Measurements from ENCODE around the gene CLIC6. TPM values are rescaled to one million over a fixed set of nuclear protein-coding genes. Genes with fewer than 3 reads are reported as not detected.

The CLIC6 gene
- total RNA-seq, 1 experiment from 2014 or later: 0.24 TPM

DNA sequence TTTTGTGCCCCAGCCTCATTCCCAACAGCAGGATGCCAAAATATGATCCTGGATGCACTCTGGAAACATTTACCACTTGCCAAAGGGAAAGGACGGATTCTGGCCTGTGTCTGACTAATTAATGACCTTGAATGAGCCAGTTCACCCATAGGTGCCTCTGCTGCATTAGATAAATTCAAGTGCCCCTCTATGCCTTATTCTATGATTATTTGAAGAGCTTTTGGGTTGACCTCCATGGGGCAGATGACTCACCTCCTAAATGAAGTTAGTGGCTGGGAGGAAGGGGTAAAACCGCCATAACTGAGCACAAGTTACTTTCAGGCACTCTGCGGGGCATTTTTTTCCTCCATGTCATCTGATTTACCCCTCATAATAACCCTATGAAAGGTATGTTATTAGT is 98.1 kb downstream of the CLIC6 start:
- Mint-ChIP-seq H3K4me3 (ENCODE audit: low read depth, unreplicated experiment) (no peak overlapping the region), H3K4me1 (ENCODE audit: low read depth, unreplicated experiment) (no peaks in the 10 kb centered on the region), H3K27ac (ENCODE audit: unreplicated experiment) (no peak overlapping the region), H3K27me3 (ENCODE audit: unreplicated experiment) (no peaks in the 10 kb centered on the region), H3K36me3 (ENCODE audit: insufficient read depth, unreplicated experiment) (no peaks in the 10 kb centered on the region), H3K9me3 (ENCODE audit: low read depth, unreplicated experiment) (no peaks in the 10 kb centered on the region)
- DNase-seq: no peak
- CTCF ChIA-PET: no interaction called here
- intact Hi-C loops (cut with micrococcal nuclease; ENCODE audit: unreplicated experiment): no loop called here
- TF ChIP-seq, protein P1, sequence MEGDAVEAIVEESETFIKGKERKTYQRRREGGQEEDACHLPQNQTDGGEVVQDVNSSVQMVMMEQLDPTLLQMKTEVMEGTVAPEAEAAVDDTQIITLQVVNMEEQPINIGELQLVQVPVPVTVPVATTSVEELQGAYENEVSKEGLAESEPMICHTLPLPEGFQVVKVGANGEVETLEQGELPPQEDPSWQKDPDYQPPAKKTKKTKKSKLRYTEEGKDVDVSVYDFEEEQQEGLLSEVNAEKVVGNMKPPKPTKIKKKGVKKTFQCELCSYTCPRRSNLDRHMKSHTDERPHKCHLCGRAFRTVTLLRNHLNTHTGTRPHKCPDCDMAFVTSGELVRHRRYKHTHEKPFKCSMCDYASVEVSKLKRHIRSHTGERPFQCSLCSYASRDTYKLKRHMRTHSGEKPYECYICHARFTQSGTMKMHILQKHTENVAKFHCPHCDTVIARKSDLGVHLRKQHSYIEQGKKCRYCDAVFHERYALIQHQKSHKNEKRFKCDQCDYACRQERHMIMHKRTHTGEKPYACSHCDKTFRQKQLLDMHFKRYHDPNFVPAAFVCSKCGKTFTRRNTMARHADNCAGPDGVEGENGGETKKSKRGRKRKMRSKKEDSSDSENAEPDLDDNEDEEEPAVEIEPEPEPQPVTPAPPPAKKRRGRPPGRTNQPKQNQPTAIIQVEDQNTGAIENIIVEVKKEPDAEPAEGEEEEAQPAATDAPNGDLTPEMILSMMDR (IDR thresholded peaks at IDR 0.05; ENCODE audit: unreplicated experiment): no peak
- BruUV-seq (replicated peaks): no TSS peak

Other genes with a start within 250 kb of the CLIC6 start
- not detected in 2 replicates for gene SMIM34, start 245.0 kb upstream of the CLIC6 start, total RNA-seq (2022)
- 0.28 TPM in 1 of 2 replicates, not detected in the other for gene KCNE1, start 156.8 kb upstream of the CLIC6 start, total RNA-seq (2022)
- gene RCAN1, start 53.9 kb upstream of the CLIC6 start, total RNA-seq (2022): 25.4 and 25.7 TPM in 2 replicates

All from Calu3 (cell line).